GM18861 (cell line): ENCODE measurements around the gene BCHE.

Experiments used
- ATAC-seq: cut with Tn5 transposase; IDR thresholded peaks from one replicate; pipeline ENCODE4 v1.9.1; 2021; ENCODE audit not compliant: unreplicated experiment

Gene BCHE

DNA sequence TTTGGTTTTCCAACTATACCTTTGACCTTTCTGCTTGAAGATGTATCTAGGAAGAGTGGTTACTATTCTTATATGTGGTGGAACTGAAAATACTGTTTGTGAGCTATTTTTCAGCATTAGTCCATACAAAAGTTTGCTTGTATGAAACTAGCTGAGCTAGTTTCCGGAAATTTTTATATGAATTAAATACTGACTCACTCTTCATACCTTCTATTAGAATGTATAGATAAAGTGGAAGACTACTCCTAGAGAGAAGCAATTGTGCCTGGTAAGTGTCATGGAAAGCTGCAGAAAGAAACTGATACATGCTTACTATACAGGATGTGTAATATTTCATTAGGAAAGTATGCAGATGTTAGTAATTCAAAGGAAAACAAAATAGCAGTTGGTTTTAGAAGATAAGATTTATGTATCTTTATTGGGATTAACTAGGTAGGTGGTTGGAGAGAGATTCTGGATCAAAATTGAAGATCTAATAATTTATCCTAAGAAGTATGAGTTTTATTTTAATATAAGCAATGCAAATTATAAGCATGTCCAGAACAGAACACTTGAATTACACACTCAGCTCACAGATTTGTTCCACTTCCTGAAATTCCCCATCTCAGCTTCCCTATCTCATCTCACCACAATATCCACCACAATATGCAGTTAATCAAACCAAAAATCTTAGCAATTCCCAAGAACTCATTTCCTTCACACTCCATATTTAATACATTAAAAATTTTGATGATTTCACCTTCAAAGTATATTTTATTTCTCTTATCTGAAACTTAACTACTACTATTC lies 82.8 kb downstream of the BCHE start:
- no peak for ATAC-seq

DNA sequence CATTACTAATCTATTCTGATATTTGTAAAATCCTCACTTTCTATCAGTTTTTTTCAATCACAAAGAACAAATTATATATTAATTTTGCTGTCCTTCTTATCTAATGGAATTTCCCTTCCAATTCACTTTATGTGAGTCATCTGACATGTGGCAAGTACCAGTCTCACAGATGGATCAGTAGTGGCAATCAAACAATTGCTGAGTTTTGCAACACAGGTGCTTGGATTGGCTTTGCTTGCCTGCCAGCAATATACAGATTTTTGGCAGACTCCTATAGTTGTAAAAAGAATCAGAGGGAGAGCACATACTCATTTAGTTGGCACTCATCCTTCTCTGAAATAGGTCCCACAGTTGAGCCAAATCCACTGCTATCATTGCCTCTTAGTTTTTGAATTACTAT lies 83.7 kb downstream of the BCHE start:
- ATAC-seq = no peak

GRCh38 chr3:165751637-165752036 lies 85.6 kb downstream of the BCHE start:
- ATAC-seq = no peak

- no peak for ATAC-seq
Observed at GRCh38 chr3:165749821-165750220, 87.4 kb downstream of the BCHE start.

DNA sequence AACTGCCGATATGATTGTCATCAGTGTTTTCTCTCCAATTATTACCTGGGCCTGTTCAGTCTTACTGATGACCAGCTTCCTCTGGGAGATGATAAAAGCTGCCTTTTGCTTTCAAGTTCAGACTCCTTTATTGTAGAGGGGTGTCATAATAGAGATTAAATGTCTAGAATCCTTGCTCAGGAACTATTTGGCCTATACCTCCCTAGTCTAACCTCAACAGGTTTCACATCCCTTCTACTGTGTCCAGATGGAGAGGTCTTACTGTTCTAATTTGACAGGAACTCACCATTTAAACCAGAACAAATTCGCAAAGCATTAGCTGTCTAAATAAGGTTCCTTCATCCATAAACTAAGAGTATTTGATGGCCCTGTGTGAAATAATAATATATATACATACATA lies 88.0 kb downstream of the BCHE start:
- no peak for ATAC-seq

DNA sequence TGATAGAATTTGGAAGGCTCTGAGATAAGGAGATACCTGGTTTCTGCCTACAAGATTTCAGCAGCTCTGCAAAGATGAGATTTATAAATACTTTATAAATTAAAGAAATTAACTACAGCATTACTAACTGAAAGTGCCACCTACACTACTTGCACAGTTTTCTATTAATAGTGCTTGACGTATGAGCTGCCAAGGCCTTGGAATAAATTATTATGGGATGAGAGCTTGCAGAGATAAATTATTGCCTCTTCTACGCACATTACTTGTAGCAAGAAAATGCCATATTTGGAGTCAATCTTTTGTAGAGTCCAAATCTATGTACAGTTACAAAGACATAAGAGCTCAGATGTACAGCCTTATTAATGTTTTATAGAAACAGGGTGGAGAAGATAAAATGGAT lies 89.1 kb downstream of the BCHE start:
- ATAC-seq = no peak

GRCh38 chr3:165746874-165747273 lies 90.3 kb downstream of the BCHE start:
- no peak for ATAC-seq

GRCh38 chr3:165744025-165744424 lies 93.2 kb downstream of the BCHE start:
- ATAC-seq = no peak

GRCh38 chr3:165742351-165742750 lies 94.9 kb downstream of the BCHE start:
- ATAC-seq = no peak

DNA sequence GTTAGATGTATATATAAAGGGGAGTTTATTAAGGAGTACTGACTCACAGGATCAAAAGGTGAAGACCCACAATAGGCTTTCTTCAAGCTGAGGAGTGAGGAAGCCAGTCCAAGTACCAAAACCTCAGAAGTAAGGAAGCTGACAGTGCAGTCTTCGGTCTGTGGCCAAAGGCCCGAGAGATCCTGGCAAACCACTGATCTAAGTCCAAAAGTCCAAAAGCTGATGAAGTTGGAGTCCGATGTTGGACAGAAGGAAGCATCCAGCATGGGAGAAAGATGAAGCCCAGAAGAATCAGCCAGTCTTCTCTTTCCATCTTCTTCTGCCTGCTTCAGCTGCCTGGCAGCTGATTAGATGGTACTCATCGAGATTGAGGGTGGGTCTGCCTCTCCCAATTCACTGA lies 107.5 kb downstream of the BCHE start:
- no peak for ATAC-seq

DNA sequence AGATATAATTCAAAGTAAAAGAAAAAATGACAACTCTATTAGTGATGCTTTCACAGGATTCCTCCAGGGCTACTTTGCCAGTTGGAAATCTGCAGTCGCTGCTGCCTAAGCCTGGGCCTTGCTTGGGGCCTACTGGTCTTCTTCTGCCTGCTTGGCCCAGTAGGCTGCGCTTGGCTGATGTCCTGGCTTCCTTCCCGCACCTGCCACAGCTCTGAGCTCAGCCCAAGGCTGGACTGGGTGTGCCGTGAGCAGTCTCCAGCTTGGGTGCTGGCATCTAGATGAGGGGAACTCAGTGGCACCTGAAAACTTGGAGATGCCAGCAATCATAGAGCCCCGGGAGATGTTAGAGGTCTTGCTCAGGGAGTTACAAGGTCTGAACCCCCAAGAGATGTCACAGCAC lies 108.3 kb downstream of the BCHE start:
- ATAC-seq = no peak

DNA sequence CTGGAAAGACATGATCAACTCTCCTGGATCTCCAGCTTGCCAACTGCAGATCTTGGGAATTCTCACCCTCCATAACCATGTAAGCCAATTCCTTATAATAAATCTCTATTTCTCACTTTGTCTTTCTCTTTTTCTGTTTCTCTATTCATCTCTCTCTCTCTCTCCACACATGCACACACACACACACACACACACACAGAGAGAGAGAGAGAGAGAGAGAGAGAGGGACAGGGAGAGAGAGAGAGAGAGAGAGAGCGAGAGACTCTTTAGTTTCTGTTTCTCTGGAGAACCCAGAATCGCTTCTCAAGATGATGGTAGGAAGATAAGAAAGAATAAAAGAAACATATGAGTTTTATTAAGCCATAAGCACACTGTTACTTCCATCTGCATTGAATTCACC lies 111.9 kb downstream of the BCHE start:
- no peak for ATAC-seq
